HEK293T (cell line): ENCODE measurements around the gene DOK7.
"Not testable (repeated sequence)": the region's sequence is repeated elsewhere in the genome, so short reads cannot be mapped to it uniquely, and the experiment has no call there.

ENCODE experiments used
- CTCF ChIA-PET: fragments of 350-600 bp; formaldehyde crosslinking; extraction: SDS; loops from one replicate; lab custom pipeline; 2021; ENCODE audit warnings: antibody characterized with exemption, inconsistent platforms; lab: Yijun Ruan, JAX
- POLR2A ChIA-PET: fragments of 350-600 bp; formaldehyde crosslinking; extraction: SDS; loops from one replicate; lab custom pipeline; 2020; ENCODE audit warnings: antibody characterized with exemption, inconsistent platforms; lab: Yijun Ruan, JAX
- DNase-seq: peaks from one replicate; pipeline ENCODE4 v3.0.0; 2012; ENCODE audit warnings: mixed read lengths; ENCODE audit errors: extremely low spot score
- ARNT ChIP-seq: fragments of 450-650 bp; IDR thresholded peaks from 2 replicates; pipeline ENCODE4 v1.6.1; 2017; ENCODE audit warnings: mild to moderate bottlenecking
- BHLHE40 ChIP-seq: fragments of 450-650 bp; IDR thresholded peaks from 2 replicates; pipeline ENCODE4 v1.6.1; 2016; ENCODE audit warnings: mild to moderate bottlenecking, moderate library complexity, borderline replicate concordance
- CTBP1 ChIP-seq: fragments of 450-650 bp; IDR thresholded peaks from 2 replicates; pipeline ENCODE4 v1.6.1; 2016; ENCODE audit warnings: borderline replicate concordance
- ELF4 ChIP-seq: fragments of 450-650 bp; IDR thresholded peaks from 2 replicates; pipeline ENCODE4 v1.6.1; 2017; ENCODE audit warnings: antibody characterized with exemption
- FOXA1 ChIP-seq: fragments of 450-650 bp; IDR thresholded peaks from 2 replicates; pipeline ENCODE4 v1.6.1; 2016; ENCODE audit warnings: mild to moderate bottlenecking
- FOXK2 ChIP-seq: fragments of 450-650 bp; IDR thresholded peaks from 2 replicates; pipeline ENCODE4 v1.6.1; 2016; ENCODE audit warnings: mild to moderate bottlenecking
- FOXM1 ChIP-seq: fragments of 450-650 bp; IDR thresholded peaks from 2 replicates; pipeline ENCODE4 v1.6.1; 2017; ENCODE audit warnings: mild to moderate bottlenecking, borderline replicate concordance
- HDGF ChIP-seq: fragments of 450-650 bp; IDR thresholded peaks from 2 replicates; pipeline ENCODE4 v1.6.1; 2017; ENCODE audit warnings: antibody characterized with exemption, borderline replicate concordance
- L3MBTL2 ChIP-seq: fragments of 450-650 bp; conservative IDR thresholded peaks from 2 replicates; pipeline ENCODE4 v1.6.1; 2016; ENCODE audit warnings: mild to moderate bottlenecking
- LEF1 ChIP-seq: fragments of 450-650 bp; IDR thresholded peaks from 2 replicates; pipeline ENCODE4 v1.6.1; 2017; ENCODE audit warnings: mild to moderate bottlenecking, borderline replicate concordance
- NFRKB ChIP-seq: fragments of 450-650 bp; IDR thresholded peaks from 2 replicates; pipeline ENCODE4 v1.6.1; 2016; ENCODE audit warnings: mild to moderate bottlenecking, moderate library complexity
- PKNOX1 ChIP-seq: fragments of 450-650 bp; IDR thresholded peaks from 2 replicates; pipeline ENCODE4 v1.6.1; 2016
- SP1 ChIP-seq: fragments of 450-650 bp; IDR thresholded peaks from 2 replicates; pipeline ENCODE4 v1.6.1; 2017
- SUZ12 ChIP-seq: fragments of 450-650 bp; IDR thresholded peaks from 2 replicates; pipeline ENCODE4 v1.6.1; 2016; ENCODE audit warnings: mild to moderate bottlenecking
- TARDBP ChIP-seq: fragments of 450-650 bp; IDR thresholded peaks from 2 replicates; pipeline ENCODE4 v1.6.1; 2016
- ZNF384 ChIP-seq: fragments of 450-650 bp; IDR thresholded peaks from 2 replicates; pipeline ENCODE4 v1.6.1; 2016

DOK7 gene

GRCh38 chr4:3508542-3508941 lies 45.4 kb downstream of the DOK7 start:
- TF ChIP-seq HDGF (no peak), NFRKB (no peak), ARNT (no peak), BHLHE40 (no peak)
- ChIA-PET CTCF (no interaction called here), POLR2A (no interaction called here)
- no peak for DNase-seq

- CTCF ChIA-PET = no interaction called here
- POLR2A ChIA-PET = no interaction called here
- no peak for DNase-seq
- TF ChIP-seq HDGF = no peak
- no peak for TF ChIP-seq L3MBTL2
- TF ChIP-seq FOXM1 = no peak
- TF ChIP-seq ZNF384 = no peak
- no peak for TF ChIP-seq TARDBP
Observed at GRCh38 chr4:3510481-3510880, 47.4 kb downstream of the DOK7 start.

GRCh38 chr4:3511187-3511586 lies 48.1 kb downstream of the DOK7 start:
- ChIA-PET POLR2A (no interaction called here), CTCF (no interaction called here)
- no peak for TF ChIP-seq HDGF
- no peak for TF ChIP-seq FOXM1
- TF ChIP-seq L3MBTL2 = no peak
- TF ChIP-seq FOXA1 = no peak
- no peak for TF ChIP-seq ARNT
- no peak for TF ChIP-seq ZNF384
- no peak for TF ChIP-seq SP1
- no peak for TF ChIP-seq FOXK2
- TF ChIP-seq TARDBP = no peak
- TF ChIP-seq NFRKB = no peak
- TF ChIP-seq LEF1 = no peak
- no peak for TF ChIP-seq SUZ12
- no peak for TF ChIP-seq PKNOX1
- no peak for TF ChIP-seq CTBP1
- TF ChIP-seq BHLHE40 = no peak
- TF ChIP-seq ELF4 = no peak
- DNase-seq = no peak

- POLR2A ChIA-PET, DNase-seq, CTCF ChIA-PET: not testable (repeated sequence)
Observed at GRCh38 chr4:3511601-3512000, 48.5 kb downstream of the DOK7 start.

GRCh38 chr4:3512279-3512678 lies 49.2 kb downstream of the DOK7 start:
- ChIA-PET POLR2A (no interaction called here), CTCF (no interaction called here)

GRCh38 chr4:3512719-3513118 lies 49.6 kb downstream of the DOK7 start:
- TF ChIP-seq ZNF384 (no peak), CTBP1 (no peak), PKNOX1 (no peak), FOXK2 (no peak), NFRKB (no peak), SP1 (no peak), BHLHE40 (no peak), L3MBTL2 (no peak), HDGF (no peak), FOXM1 (no peak)
- DNase-seq = no peak
- POLR2A ChIA-PET = no interaction called here
- CTCF ChIA-PET = no interaction called here

More at GRCh38 chr4:3512279-3512678, 49.2 kb downstream of the DOK7 start:
- TF ChIP-seq PKNOX1 = no peak
- no peak for TF ChIP-seq FOXA1
- no peak for TF ChIP-seq CTBP1
- no peak for TF ChIP-seq TARDBP
- TF ChIP-seq HDGF = no peak
- no peak for TF ChIP-seq NFRKB
- TF ChIP-seq ARNT = no peak
- TF ChIP-seq LEF1 = no peak
- no peak for TF ChIP-seq SP1
- TF ChIP-seq BHLHE40 = no peak
- TF ChIP-seq FOXM1 = no peak
- TF ChIP-seq L3MBTL2 = no peak
- TF ChIP-seq FOXK2 = no peak
- no peak for TF ChIP-seq ELF4
- DNase-seq = no peak

GRCh38 chr4:3513807-3514206 lies 50.7 kb downstream of the DOK7 start:
- DNase-seq = no peak
- ChIA-PET CTCF (no interaction called here), POLR2A (no interaction called here)
- TF ChIP-seq ARNT (no peak), ZNF384 (no peak), FOXA1 (no peak), FOXK2 (no peak), BHLHE40 (no peak), CTBP1 (no peak), SP1 (no peak), FOXM1 (no peak), NFRKB (no peak)
